HAP-1 (cell line): ENCODE measurements around the gene RAB17.
A peak's percentile ranks its signal among the peaks of the same experiment; 100 is the strongest.

Experiments
- DNase-seq, 2 experiments: peaks; one replicate each; pipeline ENCODE4 v3.0.0-alpha.2; 2016 to 2020; ENCODE audit warnings: low spot score in 2 of 2
- H3K27me3 ChIP-seq: fragments of 250-450 bp; sonication (Bioruptor Pico); 2 replicates; pipeline ENCODE4 v1.5.1; 2020; ENCODE audit warnings: low read depth, mild to moderate bottlenecking, moderate library complexity
- H3K36me3 ChIP-seq: fragments of 250-450 bp; sonication (Bioruptor Pico); replicated peaks from 2 replicates; pipeline ENCODE4 v1.5.1; 2020; ENCODE audit warnings: mild to moderate bottlenecking
- H3K4me1 ChIP-seq: fragments of 250-450 bp; sonication (Bioruptor Pico); 2 replicates; pipeline ENCODE4 v1.5.1; 2020; ENCODE audit warnings: mild to moderate bottlenecking
- H3K4me3 ChIP-seq: fragments of 250-450 bp; sonication (Bioruptor Pico); 2 replicates; pipeline ENCODE4 v1.5.1; 2020; ENCODE audit warnings: mild to moderate bottlenecking, moderate library complexity
- H3K9me3 ChIP-seq: fragments of 250-450 bp; sonication (Bioruptor Pico); 2 replicates; pipeline ENCODE4 v1.5.1; 2020; ENCODE audit warnings: mild to moderate bottlenecking, moderate library complexity
- in situ Hi-C: fragments of 300-500 bp; cut with MboI; formaldehyde crosslinking; loops from 3 replicates; pipeline ENCODE4 v1.14.3; 2020; ENCODE audit warnings: low sequenced_read_pairs, inconsistent platforms, mixed read lengths

RAB17 gene

GRCh38 chr2:237629188-237629534 lies 38.6 kb upstream of the RAB17 start:
- in situ Hi-C loops = no loop called here
- H3K4me1 ChIP-seq = no peaks in the 10 kb centered on the region; the same call in 1 of the 2 replicates

GRCh38 chr2:237628247-237629187 lies 38.0 kb upstream of the RAB17 start:
- in situ Hi-C loops = no loop called here
- H3K4me1 ChIP-seq = no peaks in the 10 kb centered on the region; the same call in 1 of the 2 replicates
- no peaks in the 10 kb centered on the region for H3K9me3 ChIP-seq
- DNase-seq = no peak
- H3K36me3 ChIP-seq = no peaks in the 10 kb centered on the region
- H3K27me3 ChIP-seq = peaks cover 10% of the 10 kb centered on the region
- peak overlapping the region; percentile 30 for H3K4me3 ChIP-seq

More at GRCh38 chr2:237629188-237629534, 38.6 kb upstream of the RAB17 start:
- no peak for DNase-seq
- Histone ChIP-seq H3K4me3 (no peak overlapping the region), H3K9me3 (no peaks in the 10 kb centered on the region), H3K27me3 (peaks cover 10% of the 10 kb centered on the region), H3K36me3 (no peaks in the 10 kb centered on the region)

- H3K36me3 ChIP-seq = no peaks in the 10 kb centered on the region
Observed at GRCh38 chr2:237627441-237628246, 37.1 kb upstream of the RAB17 start, which contains the start of gene LRRFIP1. Gene LRRFIP1, plus strand, starts transcription at chr2:237627587. Its CDS starts 58 bp downstream, at chr2:237627645.

GRCh38 chr2:237626813-237627440 lies 36.4 kb upstream of the RAB17 start:
- in situ Hi-C loops = no loop called here
- no peak overlapping the region for H3K4me3 ChIP-seq
- no peaks in the 10 kb centered on the region; the same call in 1 of the 2 replicates for H3K4me1 ChIP-seq
- peaks cover 14% of the 10 kb centered on the region for H3K27me3 ChIP-seq
- no peak for DNase-seq
- H3K9me3 ChIP-seq = no peaks in the 10 kb centered on the region
- no peaks in the 10 kb centered on the region for H3K36me3 ChIP-seq

More at GRCh38 chr2:237627441-237628246, 37.1 kb upstream of the RAB17 start, which contains the start of gene LRRFIP1:
- peak in 1 of 2 experiments; percentile 40 for DNase-seq
- no peaks in the 10 kb centered on the region; the same call in 1 of the 2 replicates for H3K4me1 ChIP-seq
- peaks cover 10% of the 10 kb centered on the region for H3K27me3 ChIP-seq
- H3K9me3 ChIP-seq = no peaks in the 10 kb centered on the region
- H3K4me3 ChIP-seq = peak within 1 kb of the TSS; percentile 30
- in situ Hi-C loops = no loop called here

GRCh38 chr2:237625777-237626176 lies 35.2 kb upstream of the RAB17 start:
- Histone ChIP-seq H3K27me3 (peaks cover 16% of the 10 kb centered on the region), H3K36me3 (no peaks in the 10 kb centered on the region), H3K4me3 (no peak overlapping the region), H3K4me1 (no peaks in the 10 kb centered on the region; the same call in 1 of the 2 replicates), H3K9me3 (no peaks in the 10 kb centered on the region)
- no peak for DNase-seq
- in situ Hi-C loops = no loop called here

GRCh38 chr2:237625216-237625705 lies 34.7 kb upstream of the RAB17 start:
- in situ Hi-C loops = no loop called here
- Histone ChIP-seq H3K4me1 (no peaks in the 10 kb centered on the region; the same call in 1 of the 2 replicates), H3K27me3 (peaks cover 16% of the 10 kb centered on the region), H3K9me3 (no peaks in the 10 kb centered on the region), H3K36me3 (no peaks in the 10 kb centered on the region), H3K4me3 (no peak overlapping the region)
- no peak for DNase-seq

GRCh38 chr2:237624565-237624964 lies 34.0 kb upstream of the RAB17 start:
- no peak for DNase-seq
- H3K4me3 ChIP-seq = no peak overlapping the region
- H3K36me3 ChIP-seq = no peaks in the 10 kb centered on the region
- peaks cover 16% of the 10 kb centered on the region for H3K27me3 ChIP-seq
- no peaks in the 10 kb centered on the region for H3K9me3 ChIP-seq
- no peaks in the 10 kb centered on the region; the same call in 1 of the 2 replicates for H3K4me1 ChIP-seq
- in situ Hi-C loops = no loop called here

GRCh38 chr2:237623428-237624403 lies 33.2 kb upstream of the RAB17 start:
- no peaks in the 10 kb centered on the region; the same call in 1 of the 2 replicates for H3K4me1 ChIP-seq
- DNase-seq = no peak
- no peaks in the 10 kb centered on the region for H3K36me3 ChIP-seq
- H3K9me3 ChIP-seq = no peaks in the 10 kb centered on the region
- H3K4me3 ChIP-seq = no peak overlapping the region
- in situ Hi-C loops = no loop called here
- peaks cover 19% of the 10 kb centered on the region for H3K27me3 ChIP-seq

- DNase-seq = no peak
- H3K27me3 ChIP-seq = peaks cover 17% of the 10 kb centered on the region; the same call in 1 of the 2 replicates
- H3K9me3 ChIP-seq = no peaks in the 10 kb centered on the region
- H3K4me3 ChIP-seq = no peak overlapping the region
- H3K4me1 ChIP-seq = no peaks in the 10 kb centered on the region
- no peaks in the 10 kb centered on the region for H3K36me3 ChIP-seq
- in situ Hi-C loops = no loop called here
Observed at GRCh38 chr2:237618449-237618848, 27.9 kb upstream of the RAB17 start.

- H3K36me3 ChIP-seq = no peaks in the 10 kb centered on the region
- no peak for DNase-seq
- peaks cover 17% of the 10 kb centered on the region; the same call in 1 of the 2 replicates for H3K27me3 ChIP-seq
- in situ Hi-C loops = no loop called here
- no peaks in the 10 kb centered on the region for H3K4me1 ChIP-seq
- no peak overlapping the region for H3K4me3 ChIP-seq
- no peaks in the 10 kb centered on the region for H3K9me3 ChIP-seq
Observed at GRCh38 chr2:237617587-237617982, 27.1 kb upstream of the RAB17 start.

GRCh38 chr2:237616734-237617586 lies 26.4 kb upstream of the RAB17 start:
- DNase-seq = no peak
- in situ Hi-C loops = no loop called here
- Histone ChIP-seq H3K36me3 (no peaks in the 10 kb centered on the region), H3K27me3 (peaks cover 13% of the 10 kb centered on the region; the same call in 1 of the 2 replicates), H3K4me3 (no peak overlapping the region), H3K9me3 (no peaks in the 10 kb centered on the region), H3K4me1 (no peaks in the 10 kb centered on the region)

- H3K4me1 ChIP-seq = no peaks in the 10 kb centered on the region
- in situ Hi-C loops = no loop called here
- no peak for DNase-seq
- peaks cover 11% of the 10 kb centered on the region; the same call in 1 of the 2 replicates for H3K27me3 ChIP-seq
- no peak overlapping the region for H3K4me3 ChIP-seq
- no peaks in the 10 kb centered on the region for H3K36me3 ChIP-seq
- no peaks in the 10 kb centered on the region for H3K9me3 ChIP-seq
Observed at GRCh38 chr2:237616373-237616733, 25.8 kb upstream of the RAB17 start.
